Jurkat, Clone E6-1 (cell line): ENCODE data around the gene GCH1.

Experiments used
- DNase-seq: peaks from one replicate; pipeline ENCODE4 v3.0.0-alpha.2; 2011; ENCODE audit warnings: low read depth, low spot score
- H3K4me3 ChIP-seq: 2 replicates; pipeline ENCODE4 v1.5.1; 2011; ENCODE audit warnings: mild to moderate bottlenecking, low read length, control low read depth, moderate library complexity

The GCH1 gene

DNA sequence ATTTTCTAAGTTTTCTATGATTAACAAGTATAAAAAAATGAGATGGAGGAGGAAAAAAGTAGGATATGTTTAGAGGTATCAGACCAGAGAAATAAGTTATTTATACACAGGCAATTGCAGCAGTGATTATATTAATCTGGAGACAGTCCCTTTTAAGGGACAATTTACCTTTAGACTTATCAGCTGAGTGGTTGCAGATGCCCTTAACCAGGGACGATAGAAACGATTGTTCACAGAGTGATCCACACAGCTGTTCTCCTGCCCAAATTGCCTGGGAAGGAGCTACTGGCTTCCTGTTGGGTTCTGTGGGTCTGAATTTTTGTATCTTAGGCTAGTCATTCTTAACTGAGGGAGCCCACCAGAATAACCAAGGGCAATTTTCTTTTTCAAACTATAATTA is 66.4 kb downstream of the GCH1 start:
- no peak overlapping the region for H3K4me3 ChIP-seq
- no peak for DNase-seq

DNA sequence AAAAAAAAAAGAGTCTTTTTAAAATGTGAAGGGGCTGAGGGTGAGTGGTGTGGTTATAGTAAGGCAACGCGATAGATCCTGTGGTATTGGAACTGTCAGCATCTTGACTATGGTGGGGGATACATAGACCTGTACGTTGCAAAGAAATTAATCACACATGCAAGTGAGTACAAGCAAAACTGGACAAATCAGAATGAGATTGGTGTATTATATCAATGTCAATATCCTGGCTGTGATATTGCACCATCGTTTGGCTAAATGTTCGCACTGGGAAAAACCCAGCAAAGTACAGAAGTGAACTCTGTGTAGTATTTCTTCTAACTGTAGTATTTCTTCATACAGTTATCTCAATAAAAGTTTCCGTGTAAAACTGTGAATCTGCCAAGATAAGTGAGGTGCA is 67.9 kb downstream of the GCH1 start:
- H3K4me3 ChIP-seq: no peak overlapping the region
- DNase-seq: no peak

GRCh38 chr14:54834081-54834480 is 68.5 kb downstream of the GCH1 start:
- DNase-seq: no peak

GRCh38 chr14:54830650-54831049 is 72.0 kb downstream of the GCH1 start:
- H3K4me3 ChIP-seq: no peak overlapping the region
- DNase-seq: no peak

More at GRCh38 chr14:54834081-54834480, 68.5 kb downstream of the GCH1 start:
- no peak overlapping the region for H3K4me3 ChIP-seq

GRCh38 chr14:54829486-54830224 is 73.0 kb downstream of the GCH1 start:
- DNase-seq: no peak
- H3K4me3 ChIP-seq: no peak overlapping the region

DNA sequence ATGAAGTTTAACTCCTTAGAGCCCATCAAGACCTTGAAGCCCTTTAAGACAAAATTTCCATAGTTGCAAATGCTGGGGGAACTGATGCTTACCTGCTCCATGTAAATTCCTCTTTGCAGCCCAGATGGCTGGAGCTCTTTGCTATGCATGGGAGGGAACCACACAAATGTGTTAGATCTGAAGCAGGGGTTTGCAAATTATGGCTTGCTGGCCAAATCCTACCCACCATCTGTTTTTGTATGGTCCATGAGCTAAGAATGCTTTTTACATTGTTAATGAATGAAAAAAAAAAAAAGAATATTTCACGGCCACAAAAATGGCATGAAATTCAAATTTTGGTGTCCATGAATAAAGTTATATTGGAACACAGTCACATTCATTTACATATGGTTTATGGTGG is 74.6 kb downstream of the GCH1 start:
- H3K4me3 ChIP-seq: no peak overlapping the region
- DNase-seq: no peak

DNA sequence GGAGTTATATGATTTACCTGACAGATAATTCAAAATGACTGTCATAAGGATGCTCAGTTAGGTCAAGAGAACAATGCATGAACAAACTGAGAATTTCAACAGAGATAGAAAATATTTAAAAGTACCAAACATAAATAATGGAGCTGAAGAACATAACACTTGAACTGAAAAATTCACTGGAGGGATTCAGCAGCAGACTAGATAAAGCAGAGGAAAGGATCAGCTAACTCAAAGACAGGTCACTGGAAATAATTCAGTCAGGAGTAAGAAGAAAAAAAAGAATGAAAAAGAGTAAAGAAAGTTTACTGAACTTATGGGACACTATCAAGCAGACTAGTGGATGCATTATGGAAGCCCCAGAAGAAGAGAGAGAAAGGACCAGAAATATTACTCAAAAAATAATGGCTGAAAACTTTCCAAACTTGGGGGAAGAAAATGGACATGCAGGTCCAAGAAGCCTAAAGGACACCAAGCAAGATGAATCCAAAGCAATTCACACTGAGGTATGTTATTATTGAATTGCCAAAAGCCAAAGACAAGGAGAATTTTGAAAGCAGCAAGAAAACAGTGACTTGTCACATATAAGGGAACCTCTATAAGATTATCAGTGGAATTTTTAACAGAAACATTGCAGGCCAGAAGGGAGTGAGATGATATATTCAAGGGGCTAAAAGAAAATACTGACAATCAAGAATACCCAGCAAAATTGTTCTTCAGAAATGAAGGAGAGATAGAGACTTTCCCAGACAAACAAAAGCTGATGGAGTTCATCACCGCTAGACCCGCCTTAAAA is 78.7 kb downstream of the GCH1 start:
- H3K4me3 ChIP-seq: no peak overlapping the region
- DNase-seq: no peak

DNA sequence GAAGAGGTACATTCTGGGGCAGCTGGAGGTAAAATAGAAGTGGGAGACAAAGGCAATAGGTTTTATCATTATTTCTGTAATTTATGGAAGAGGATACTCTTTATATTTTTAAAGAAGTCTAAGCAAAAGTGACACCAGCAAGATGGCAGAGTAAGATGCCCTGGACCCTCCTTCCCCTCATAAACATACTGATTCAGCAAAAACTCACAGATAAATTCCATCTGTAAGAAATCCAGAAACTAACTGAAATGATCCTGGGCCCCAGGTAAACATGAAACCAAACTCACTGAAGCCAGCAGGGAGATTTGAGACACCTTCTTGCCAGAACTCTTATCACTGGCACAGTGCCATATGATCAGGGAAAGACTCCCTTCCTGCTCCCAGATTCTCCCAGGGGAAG is 79.9 kb downstream of the GCH1 start:
- DNase-seq: no peak
- no peak overlapping the region for H3K4me3 ChIP-seq

DNA sequence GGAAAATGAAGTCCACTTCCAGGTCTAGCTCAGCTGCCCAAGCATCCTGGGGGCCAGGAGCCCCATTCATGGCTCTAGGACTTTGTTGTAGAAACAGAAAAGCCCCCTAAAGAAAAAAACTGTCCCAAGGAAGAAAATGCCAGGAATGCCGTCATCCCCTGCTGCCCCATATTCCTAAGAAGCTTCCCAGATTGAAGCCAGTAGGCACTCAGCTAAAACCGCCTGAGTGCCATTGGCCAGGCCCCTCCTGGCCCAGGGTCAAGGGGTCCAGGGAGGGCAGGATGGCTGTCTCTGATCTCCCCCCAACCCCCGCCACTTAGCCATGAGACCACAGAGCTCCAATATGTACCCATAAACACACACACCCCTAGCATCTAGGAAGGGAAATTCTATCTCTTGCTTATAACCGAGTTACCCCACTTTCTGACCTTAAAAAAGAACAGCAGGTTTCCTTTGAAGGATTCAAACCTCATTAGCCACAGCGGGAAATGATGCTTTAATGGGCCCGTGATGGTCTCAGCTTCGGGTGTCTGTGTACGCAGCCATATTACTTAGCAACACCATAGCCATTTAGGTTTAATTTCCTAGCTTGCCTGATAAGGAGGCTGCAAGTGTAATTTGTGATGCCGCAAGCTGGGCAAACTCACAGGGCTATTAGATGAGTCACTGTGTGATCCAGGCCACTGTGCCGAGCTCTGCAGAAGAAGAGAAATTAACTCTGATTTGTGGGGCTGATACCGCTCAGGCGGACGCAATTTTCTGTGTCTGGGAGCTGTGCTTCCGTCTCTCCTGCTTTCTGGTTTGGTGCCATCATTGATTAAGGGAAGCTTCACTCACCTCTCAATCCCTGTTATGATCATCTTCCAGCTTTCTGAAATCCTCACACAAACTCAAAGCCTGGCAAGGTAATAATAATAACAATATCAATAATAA is 84.2 kb downstream of the GCH1 start:
- no peak overlapping the region for H3K4me3 ChIP-seq
- DNase-seq: no peak

GRCh38 chr14:54817506-54817905 is 85.1 kb downstream of the GCH1 start:
- H3K4me3 ChIP-seq: no peak overlapping the region
- no peak for DNase-seq

DNA sequence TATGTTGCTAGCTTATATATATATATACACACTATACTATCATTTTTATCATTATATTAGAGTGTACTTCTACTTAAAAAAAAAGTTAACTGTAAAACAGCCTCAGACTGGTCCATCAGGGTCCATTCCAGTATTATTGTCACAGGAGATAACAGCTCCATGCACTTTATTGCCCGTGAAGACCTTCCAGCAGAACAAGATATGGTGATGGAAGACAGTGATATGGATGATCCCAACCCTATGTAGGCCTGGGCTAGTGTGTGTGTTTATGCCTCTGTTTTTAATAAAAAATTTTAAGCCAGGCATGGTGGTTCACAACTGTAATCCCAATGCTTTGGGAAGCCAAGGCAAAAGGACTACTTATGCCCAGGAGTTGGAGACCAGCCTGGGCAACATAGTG is 86.2 kb downstream of the GCH1 start:
- no peak for DNase-seq

DNA sequence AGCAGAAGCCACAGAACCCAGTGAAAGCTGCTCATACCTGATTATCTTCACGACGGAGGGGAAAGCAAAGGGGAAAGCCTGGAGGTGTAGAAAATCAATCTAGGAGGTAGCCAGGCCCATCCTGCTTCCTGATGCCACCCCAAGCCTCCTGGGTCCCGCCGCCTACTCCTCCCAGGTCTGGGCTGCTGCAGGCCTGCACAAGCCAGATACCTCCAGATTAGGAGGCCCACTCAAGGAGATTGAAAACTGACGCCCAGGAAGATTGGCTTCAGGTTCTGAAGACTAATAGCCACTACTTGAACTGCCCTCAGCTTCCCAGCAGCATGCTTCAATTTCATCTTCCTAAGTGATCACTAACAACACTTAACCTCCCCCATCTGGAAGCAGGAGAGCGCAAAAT is 87.1 kb downstream of the GCH1 start:
- H3K4me3 ChIP-seq: no peak overlapping the region
- DNase-seq: no peak

More for the DNA sequence above, 86.2 kb downstream of the GCH1 start:
- no peak overlapping the region for H3K4me3 ChIP-seq

DNA sequence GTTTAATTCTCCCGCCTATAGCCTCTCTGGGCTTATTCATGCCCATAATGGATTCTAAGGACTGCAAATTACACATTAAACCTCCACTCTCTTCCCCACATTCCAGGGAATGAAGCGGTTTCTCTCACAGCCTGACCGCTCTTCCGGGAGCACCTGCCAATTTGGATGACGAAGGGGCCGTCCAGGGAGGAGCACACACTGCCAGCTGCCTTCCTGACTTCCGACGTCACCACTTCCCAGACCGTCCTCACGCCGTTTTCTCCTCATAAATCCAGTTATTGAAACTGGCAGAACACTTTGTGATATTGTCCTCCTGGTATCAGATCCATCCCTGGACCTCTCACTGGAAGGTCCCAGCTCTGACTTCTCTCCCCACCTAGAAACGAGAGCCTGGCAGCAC is 87.6 kb downstream of the GCH1 start:
- H3K4me3 ChIP-seq: no peak overlapping the region
- DNase-seq: no peak

DNA sequence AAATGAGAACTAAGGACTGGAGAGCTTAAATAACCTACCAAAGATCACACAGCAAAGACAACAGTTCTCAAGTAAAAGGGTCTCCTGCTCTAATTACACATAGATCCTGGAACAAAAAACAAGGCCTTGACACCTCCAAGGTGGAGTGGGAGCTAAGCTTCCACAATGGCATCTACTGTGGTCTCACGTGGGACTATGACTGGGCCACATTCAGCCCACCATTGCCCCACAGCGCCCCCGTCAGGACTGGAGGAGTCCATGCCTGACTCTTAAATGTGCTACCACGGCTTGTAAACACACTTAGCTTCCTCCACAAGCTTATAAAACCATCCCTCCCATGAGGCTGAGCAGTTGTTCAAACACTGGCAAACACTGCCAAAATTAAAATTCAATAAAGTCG is 88.5 kb downstream of the GCH1 start:
- DNase-seq: peak; percentile 28
- no peak overlapping the region for H3K4me3 ChIP-seq

DNA sequence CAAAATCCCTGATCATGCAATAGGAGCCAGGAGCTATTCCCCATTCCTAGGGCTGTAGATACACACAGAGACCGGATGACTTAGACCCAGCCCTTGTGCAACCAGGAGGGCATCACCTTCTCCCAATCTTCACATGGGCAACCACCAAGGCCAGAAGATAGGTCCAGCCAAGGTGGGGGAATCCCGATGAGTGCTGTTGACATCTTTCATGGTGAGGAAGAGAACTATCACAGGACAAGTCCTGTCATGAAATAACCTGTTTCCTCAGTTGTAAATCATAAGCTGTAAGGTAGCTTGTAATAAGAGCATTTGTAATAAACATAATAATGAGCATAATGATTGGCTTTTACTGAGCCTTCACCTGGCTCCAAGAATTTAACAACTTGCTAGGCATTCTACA is 89.5 kb downstream of the GCH1 start:
- DNase-seq: no peak

DNA sequence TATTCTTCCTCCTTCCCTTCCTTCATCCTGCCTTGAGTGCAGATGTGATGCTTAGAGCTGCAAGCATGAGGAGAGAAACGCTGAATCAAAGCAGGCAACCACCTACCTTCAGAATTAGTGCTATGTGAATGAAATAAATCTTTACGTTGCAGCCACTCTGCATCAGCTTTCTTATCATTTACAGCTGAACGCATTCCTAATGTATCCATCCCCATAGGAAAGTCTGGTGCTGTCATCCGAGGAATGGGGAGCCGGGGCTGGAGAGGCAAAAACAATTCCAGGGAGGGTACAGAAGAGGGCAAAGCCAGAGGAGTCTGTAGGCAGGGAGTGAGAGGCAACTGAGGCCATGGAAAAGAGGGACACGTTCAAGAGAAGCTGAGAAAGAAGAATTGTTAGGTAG is 90.0 kb downstream of the GCH1 start:
- no peak for DNase-seq
- no peak overlapping the region for H3K4me3 ChIP-seq

More for the DNA sequence above, 89.5 kb downstream of the GCH1 start:
- H3K4me3 ChIP-seq: no peak overlapping the region

- DNase-seq: no peak
- no peak overlapping the region for H3K4me3 ChIP-seq
Measured at GRCh38 chr14:54809767-54810166, 92.9 kb downstream of the GCH1 start.

DNA sequence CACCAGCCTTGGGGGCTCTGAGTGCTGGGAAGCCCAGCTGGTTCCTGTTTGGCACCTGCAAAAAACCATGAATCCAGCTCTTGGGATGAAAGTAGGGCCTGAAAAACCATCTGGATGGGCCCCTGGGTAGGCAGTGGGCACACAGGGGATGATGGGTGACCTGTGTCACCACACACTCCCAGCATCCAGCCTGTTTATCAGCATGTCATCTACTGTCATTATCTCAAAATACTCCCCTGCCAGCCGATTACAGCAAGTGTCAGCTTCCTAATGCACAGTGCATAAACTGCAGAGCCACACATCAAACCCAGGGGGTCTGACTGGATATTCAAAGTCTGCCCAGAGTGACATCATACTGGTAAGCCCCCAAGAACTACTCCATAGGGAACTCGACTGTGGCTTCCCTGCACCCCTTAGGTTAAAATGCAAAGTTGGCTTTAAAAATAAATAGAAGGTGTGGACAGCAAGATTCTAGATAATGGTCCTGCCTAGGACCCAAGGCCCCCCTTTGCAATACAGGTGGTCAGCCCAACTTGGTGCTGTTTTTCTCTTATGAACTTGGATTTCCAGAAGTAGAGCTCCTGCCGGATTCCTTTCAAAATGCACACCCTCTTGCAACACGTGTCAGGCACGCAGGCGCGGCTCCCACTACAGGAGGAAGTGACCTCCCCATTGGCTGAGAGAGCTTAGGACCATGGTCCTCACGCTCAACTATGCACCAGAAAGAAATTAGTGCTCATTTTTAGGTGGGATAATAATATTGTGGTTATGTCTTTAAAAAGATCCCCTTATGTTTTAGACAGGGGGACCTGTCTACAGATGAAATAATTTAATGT is 94.1 kb downstream of the GCH1 start:
- no peak overlapping the region for H3K4me3 ChIP-seq
- no peak for DNase-seq

- DNase-seq: no peak
- H3K4me3 ChIP-seq: no peak overlapping the region
Measured at GRCh38 chr14:54807881-54808280, 94.7 kb downstream of the GCH1 start.
